C4-2B (cell line): Measurements from ENCODE around the gene PRUNE2.

Experiments used
- CTCF ChIP-seq: fragments of 450-650 bp; conservative IDR thresholded peaks from 2 replicates; pipeline ENCODE4 v1.5.1; 2017; ENCODE audit warnings: mild to moderate bottlenecking
- ZFX ChIP-seq: fragments of 450-650 bp; IDR thresholded peaks from 2 replicates; pipeline ENCODE4 v1.6.1; 2017

- TF ChIP-seq CTCF, result no peak
- no peak for TF ChIP-seq ZFX
Measured at GRCh38 chr9:76619197-76619596, 286.7 kb downstream of the PRUNE2 start.
